Stimulated activated CD8-positive, alpha-beta memory T cell treated with anti-CD3 and anti-CD28 coated beads, Interleukin-4, amount 100 ng/mL, for 4 hours (primary cell): ENCODE data around the gene MIPEP.
"Not testable (repeated sequence)": the region's sequence is repeated elsewhere in the genome, so short reads cannot be mapped to it uniquely, and the experiment has no call there.

Experiments used
- DNase-seq, 2 donors: peaks; one replicate each; pipeline ENCODE4 v3.0.0-alpha.2; 2020; ENCODE audit warnings: low read depth in 2 of 2, low spot score in 1 of 2

The MIPEP gene

DNA sequence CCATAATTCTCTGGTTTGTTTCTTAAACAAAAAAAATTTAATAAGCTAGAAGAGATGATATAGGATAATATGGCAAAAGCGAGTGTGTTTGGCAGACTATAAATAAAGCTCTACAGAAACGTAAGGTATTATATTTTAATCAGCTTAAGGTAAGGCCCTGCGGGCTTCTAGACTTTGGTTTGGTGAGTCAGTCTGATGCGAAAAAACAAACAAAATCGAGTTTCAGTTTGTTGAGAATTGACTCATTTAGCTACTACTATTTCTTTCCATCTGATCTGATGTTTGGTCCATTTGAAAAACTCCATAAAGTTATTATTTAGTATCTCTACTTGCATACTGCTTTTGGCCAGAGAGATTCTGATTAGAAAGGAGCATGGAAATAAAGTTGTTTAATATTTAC lies 138.0 kb downstream of the MIPEP start:
- DNase-seq = no peak

DNA sequence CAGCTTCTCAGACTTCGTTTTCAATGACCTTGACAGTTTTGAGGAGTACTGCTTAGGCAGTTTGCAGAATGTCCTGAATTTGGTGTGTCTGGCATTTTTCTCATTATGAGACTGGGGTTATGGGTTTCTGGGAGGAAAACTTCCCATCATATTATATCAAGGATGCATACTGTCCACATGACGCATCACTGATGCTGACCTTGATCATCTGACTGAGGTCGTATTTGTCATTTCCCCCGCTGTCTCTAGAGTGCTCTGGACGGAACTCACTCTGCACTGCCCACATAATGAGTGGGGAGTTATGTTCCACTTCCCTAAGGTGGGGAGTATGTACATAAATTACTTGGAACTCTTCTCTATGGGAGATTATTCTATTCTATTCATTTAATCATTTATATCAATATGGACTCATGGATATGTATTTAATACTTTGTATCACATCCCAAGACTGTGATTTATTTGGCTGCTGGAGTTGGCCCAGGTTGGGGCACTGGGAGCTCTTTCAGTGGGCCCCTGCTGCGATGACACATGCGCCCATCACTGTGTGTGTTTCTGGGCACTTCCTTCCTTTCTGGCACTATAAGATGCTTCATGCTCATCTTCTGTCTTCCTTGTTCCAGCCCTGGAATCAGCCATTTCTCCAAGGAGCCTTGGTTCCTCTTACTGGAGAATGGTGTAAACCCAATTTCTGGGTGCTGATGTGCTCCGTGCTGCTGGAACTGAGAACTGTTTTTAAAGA lies 138.6 kb downstream of the MIPEP start:
- no peak for DNase-seq

DNA sequence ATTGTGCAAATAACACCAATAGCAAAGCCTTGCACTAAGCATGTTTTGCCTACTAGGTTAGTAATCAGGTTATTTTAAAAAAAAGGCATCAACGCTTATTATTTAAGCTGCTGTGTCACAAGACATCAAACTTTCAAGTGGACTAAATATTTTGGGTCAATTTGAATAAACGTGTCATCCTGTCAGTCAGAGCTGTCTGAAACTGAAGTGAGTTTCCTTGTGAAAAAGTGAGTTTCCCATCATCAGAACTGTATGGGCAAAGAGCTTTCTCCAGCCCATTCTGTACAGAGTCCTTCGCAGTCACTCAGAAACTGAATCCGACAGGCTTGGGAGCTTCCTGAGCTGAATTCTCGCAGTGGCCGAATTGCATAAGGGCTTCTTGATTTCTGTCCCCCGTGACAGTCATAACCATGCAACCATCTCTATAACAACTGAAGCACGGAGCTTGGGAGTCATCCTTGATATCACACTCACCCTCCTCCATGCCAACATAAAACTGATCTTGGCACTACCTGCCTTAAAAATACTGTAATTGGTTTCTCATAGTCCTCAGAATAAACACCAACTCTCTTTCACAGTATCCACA lies 139.8 kb downstream of the MIPEP start:
- DNase-seq = no peak

DNA sequence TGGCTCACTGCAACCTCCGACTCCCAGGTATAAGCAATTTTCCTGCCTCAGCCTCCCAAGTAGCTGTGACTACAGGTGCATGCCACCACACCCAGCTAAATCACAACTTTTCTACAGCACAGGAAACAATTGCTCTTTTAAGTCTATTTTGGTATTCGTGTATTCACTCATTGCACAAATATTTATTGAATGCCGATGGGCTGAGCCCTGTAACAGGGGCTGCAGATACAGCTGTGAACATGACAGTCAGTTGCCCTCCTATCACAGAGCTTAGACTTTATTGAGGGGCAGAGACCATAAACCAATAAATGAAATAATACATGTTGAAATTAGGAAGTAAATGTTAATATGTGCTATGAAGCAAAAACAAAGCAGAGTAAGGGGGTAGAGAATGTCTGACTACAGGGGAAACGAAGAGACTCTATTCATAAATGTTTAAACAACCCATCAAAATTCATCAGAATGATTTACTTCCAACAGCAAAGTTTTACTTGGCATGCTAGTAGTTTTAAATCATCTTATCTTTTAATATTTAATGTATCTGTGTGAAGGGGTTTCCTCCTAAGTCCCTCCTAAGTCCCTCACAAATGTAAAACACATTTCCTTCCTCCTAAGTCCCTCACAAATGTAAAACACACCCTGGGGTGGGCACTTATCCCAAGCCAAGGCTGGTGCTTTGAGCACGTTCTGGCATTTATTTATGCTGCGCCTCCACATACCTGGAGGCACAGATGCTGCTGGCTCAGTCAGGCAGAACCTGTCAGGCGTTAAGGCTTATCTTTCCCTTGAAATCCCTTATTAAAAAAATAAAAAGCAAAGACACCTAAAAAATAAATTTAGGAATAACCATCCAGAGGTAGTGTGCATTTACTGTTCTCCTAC lies 140.8 kb downstream of the MIPEP start:
- DNase-seq = no peak

DNA sequence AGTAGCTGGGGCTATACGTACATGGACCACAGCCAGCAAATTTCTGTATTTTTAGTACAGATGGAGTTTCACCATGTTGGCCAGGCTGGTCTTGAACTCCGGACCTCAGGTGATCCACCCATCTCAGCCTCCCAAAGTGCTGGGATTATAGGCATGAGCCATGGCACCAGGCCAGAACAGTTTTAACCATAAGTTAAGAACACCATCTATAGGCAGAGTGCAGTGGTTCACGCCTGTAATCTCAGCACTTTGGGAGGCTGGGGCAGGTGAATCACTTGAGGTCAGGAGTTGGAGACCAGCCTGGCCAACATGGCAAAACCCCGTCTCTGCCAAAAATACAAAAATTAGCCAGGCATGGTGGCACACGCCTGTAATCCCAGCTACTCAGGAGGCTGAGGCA lies 143.1 kb downstream of the MIPEP start:
- not testable (repeated sequence) for DNase-seq

DNA sequence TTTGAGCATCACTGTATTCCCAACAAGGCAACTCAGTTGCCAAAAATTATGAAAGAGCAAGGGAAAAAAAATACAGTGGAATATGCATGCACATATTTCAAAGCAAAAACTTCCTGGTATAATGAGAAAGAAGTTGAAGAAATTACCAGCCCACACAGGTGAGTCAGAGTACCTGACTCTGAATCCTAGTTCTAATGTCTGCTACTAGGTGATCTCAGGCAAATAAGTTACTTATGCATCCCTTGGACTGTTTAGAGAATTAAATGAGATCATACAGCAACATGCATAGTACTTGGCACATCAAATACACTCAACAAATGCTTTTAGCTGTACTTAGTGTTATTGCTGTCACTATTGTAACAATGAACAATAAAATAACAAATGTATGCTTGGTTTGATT lies 144.9 kb downstream of the MIPEP start:
- no peak for DNase-seq

DNA sequence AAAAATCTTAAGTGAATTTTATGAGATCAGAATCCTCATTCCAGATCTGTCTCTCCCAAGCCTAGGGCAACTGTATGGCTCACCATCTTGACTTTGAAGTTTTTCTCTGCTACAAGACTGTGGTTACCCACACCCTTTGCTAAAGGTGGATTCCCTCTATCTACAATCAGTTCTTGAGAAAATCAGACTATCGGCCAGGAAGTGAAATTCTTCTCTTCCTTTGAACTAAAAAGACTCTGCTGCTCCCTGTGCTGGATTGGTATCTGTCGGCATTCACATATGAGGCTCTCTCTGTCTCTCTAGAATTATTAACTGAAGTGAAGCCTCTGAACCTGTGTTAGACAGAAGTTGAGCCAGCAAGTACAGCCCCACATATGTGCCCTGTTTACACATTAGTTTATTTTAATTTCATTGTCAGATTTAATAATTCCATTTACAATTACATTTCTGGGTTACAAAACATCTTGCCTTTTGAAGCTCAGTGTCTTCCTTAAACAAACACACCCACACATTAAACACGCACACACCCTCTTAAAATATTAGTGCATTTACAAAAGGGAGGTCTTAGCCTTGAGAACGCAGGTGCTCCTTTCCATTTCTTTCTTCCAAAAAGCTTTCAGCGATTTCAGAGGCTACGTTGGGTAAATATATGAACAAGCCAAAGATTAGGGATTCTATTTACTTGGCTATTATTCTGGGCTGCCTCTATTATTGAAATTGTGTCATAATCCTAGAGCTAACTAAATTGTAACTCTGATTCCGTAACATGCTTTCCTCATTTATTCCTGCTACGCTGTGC lies 145.7 kb downstream of the MIPEP start:
- no peak for DNase-seq

DNA sequence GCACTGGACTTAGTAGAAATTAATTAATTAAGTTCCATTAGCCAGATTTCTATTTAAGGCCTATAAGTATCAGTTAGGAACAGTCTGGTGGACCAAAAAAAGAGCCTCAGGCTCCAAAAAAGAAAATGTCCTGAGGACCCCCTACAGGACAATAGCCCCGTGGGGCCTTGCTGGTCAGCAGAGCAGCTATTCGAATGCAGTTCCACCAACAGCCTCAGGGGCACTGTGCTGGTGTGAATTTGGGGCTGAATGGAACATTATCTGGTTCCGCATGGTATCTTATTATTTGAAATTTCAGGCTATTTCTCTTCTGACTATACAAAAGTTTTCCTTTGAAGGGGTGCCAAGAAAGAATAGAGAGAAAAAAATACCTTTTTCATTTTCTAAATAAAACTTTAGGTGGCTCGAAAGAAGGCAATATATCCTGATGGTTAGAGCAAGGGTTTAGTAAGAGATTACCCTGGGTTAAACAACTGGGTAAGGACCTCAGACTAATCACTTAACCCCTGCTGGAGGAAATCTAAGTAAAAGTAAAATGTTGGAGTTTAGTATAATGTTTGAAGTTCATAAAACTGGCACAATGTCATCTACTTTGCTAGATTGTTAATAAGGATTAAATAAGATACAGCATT lies 147.2 kb downstream of the MIPEP start:
- DNase-seq = no peak

DNA sequence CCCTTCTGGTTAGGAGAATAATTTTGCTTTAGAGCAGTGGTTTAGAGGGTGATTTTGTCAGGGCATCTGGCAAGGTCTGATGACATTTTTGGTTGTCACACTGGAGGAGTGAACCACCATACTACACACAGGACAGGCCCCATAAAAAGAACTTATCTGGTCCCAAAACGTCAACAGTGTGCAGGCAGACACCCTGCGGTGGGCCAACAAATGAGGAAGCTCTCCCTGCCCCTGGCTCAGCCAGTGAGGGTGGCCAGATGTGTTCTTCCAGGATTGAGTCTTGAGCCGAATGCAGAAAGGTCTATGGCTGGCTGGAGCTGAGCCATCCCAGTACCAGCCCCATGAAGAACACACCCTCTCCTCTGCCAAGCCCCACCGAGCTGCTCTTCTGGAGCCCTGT lies 149.2 kb downstream of the MIPEP start:
- DNase-seq = no peak

DNA sequence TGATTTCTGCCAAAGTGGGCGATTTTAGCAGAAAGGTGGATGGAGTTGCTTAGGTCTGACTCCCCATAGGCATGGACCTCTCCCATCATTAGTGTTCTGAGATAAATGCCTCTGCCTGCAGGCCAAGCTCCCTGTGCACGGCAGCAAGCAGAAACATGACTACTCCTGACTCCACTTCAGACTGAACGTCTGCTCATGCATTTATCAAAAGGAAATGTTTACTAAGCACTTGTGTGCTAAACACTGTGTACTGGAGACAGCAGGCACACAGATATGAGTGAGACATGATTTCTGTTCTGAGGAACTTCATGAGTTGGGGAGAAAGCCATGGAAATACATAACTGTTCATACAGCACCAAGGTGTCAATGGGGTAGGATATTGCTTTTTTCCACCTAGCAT lies 149.6 kb downstream of the MIPEP start:
- no peak for DNase-seq

DNA sequence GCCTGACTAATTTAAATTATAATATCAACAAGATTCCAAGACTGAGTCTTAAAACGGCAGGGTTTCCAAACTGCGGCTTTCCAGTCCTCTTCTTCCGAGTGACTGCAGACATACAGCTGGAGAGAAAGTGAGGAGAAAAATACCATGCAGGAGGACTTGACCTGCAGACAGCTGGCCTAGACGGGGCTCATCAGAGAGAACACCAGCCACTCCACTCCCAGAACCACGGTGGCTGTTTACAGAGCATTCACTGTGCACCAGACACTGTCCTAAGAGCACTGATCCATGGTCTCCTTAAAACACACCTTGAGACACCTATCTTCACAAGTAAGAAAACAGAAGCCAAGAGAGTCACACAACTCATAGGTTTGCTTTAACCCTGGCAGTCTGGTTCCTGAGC lies 152.7 kb downstream of the MIPEP start:
- no peak for DNase-seq

DNA sequence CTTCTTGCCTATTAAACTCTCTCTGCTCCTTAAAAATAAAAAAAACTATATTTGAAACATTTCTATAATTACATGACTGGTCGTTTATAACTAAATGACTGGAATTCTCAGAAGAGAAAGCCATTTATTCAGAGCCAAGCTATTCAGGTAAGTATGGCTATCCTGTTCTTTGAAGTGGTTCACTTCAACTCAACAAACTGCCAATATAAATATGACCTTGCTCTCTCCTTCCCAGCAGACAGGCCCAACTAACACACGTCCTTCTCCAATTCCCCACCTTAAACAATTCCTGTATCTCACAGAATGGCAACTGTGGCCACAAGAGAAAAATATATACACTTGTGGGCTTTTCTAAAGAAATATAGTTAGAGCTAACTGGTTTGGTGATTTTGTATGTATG lies 153.9 kb downstream of the MIPEP start:
- no peak for DNase-seq

DNA sequence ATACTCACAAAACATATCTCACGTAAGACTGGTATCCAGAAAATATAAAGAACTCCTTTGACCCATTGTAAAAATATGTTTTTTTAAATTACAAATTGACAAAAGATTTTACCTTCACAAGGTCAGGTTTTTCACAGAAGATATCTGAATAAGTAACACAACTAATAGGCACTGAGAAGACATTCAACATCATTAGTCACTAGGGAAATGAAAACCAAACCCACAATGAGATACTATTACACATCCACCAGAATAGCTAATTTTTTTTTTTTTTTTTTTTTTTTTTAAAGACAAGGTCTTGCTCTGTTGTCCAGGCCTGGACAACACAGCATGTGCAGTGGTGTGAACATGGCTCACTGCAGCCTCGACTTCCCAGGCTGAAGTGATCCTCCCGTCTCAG lies 157.5 kb downstream of the MIPEP start:
- no peak for DNase-seq

DNA sequence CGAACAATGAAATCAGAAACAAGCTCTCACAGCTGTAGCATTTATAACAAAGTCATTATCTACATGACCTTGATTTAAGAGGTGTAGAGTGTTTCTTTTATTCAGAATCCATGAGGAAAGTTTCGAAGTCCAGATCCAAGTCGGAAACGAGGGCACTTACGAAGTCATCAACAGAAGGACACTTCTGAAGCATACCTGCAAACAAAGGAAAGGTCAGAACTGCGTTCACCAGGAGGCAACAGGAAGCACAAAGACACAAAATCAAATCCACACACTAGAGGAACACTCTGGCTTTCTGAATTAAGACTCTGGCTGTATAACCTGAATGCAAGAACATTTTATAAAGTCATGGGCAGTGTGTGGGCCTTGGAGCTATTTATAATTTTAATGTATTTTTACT lies 158.9 kb downstream of the MIPEP start:
- no peak for DNase-seq

DNA sequence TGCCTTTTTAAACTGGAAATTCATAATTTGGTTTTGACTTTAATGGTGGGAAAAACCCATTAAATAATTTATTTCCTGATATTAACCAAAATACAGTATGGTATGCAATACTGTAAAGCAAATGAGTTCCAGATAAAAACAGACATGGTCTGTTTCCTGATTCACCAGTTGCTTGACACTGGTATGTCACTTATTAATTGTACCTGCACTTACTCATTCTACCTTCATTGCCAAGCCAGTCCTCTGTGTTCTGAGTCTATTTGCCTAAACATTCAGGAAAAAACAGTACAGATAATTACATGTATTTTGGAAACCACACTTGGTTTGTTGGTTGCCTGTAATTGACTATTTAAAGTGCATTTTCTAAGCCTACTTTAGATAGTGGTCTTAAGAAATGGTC lies 159.7 kb downstream of the MIPEP start:
- DNase-seq = no peak

DNA sequence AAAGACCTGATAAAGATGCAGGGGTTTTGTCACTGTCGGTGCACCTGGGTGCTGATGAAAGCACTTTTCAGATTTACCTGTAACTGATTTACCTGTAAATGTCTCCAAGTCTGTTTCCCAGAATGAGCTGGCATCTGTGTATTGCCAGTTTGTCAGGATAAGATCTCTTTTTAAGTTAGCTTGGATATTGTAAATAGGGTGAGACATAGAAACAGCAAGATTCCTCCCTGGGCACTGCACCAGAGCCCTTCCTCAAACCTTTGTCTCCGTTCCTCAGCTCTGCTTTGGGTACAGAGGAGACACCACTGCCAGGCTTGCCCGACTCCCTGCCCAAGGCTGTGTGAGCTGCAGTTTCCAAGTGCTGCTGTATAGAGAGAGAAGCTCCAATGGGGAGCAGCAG lies 160.4 kb downstream of the MIPEP start:
- DNase-seq = no peak

DNA sequence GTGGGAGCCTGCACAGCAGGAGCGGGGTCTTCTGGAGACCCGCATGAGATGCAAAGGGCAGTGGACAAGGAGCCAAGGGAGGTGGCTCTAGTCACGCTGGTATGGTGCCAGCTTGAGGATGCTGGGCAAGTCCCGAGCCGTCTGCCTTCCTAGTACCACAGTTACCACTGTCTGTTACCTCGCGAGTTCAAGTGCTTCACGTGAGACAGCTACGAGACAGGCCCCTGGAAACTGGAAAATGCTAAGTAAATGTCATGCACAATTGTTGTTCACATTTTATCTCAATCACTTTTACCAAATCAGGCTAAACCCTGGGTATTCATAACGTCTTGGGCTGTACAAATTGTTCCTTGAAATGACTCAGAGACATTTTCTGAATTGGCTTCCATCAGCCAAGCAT lies 163.3 kb downstream of the MIPEP start:
- no peak for DNase-seq

DNA sequence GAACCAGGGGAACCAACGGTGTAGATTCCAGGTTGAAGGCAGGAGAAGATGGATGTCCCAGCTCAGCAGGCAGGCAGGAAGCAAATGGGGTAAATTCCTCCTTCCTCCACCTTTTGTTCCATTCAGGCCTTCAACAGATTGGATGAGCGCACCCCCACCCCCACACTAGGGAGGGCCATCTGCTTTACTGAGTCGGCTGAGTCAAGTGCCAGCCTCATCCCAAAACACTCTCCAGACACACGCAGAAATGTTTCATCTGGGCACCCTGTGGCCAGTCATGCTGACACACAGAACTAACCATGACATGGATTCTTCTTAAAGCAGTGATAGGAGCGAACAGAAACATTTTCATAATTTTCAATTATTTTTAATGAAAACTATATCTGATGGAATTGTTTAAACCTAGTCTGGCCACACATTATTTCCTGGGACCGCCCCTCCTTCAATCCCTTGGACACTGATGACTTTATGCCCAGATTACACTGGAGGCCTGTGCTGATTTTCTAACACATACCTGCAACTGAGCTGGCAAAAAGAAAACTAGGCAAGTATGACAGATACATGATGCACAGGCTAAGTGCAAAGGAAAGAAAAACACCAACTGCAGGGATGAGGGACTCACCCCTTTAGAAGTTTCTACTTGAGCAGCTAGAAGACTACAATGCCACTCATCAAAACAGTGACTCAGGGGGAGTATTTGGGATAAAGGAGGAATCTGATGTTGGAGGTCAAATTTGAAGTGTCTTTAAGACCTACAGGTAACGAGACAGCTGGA lies 164.8 kb downstream of the MIPEP start:
- no peak for DNase-seq

DNA sequence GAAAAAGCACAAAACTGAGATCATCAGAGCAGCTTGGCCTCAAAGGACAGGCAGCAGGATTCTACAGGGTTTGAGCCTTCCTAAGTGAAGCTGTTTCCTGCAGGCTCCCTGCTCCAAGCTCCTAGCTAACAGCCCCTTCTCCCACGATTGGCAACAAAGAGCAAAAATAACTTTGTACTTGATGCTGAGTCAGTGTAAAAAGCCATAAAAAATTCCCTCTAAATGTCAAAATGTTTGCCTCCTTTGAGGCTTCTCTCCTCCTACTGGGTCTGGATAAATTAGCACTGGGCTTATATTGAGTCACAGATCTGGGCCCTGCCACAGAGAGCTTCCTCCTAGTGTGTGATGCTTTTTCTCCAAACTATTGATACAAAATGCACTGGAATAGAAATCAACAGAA lies 165.7 kb downstream of the MIPEP start:
- no peak for DNase-seq

DNA sequence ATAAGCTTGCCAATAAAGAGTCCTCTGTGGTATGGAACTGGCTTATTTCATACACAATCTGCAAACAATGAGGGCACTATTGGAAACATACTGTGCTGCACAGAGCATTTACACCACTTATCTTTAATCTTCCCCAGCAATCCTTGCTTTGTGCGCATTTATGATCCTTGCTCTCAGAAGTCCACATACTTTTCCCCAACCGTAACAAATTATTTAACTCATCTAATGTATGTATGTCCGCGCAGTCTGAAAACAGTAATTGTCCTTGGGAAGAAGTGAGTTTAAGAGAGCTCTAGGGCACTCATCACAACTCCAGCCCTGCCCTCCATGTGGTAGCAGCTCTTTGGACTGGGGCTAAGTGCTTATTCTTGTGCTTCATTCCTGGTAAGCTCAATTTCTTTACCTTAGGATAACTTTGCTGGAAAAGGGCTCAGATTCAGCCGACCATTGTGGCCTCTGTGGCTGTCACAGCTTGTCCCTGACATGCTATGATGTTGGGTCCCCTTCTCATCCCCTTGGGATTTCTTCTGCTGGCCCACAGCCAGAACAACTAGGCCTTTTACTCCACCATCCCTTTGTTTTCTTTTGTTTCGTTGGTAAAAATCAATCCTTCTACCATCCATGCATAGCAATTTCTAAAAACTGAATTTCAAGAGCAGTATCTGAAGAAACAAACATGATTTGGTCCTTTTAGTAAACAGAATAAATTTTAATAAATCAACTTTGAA lies 166.3 kb downstream of the MIPEP start:
- DNase-seq = no peak
